Stimulated activated CD8-positive, alpha-beta memory T cell treated with anti-CD3 and anti-CD28 coated beads, Interleukin-4, amount 100 ng/mL, for 1 hour (primary cell): Measurements from ENCODE around the gene POLR2L.

Experiments used
- DNase-seq, 2 donors: peaks; one replicate each; pipeline ENCODE4 v3.0.0-alpha.2; 2020; ENCODE audit warnings: low read depth in 2 of 2, low spot score in 1 of 2

The POLR2L gene

DNA sequence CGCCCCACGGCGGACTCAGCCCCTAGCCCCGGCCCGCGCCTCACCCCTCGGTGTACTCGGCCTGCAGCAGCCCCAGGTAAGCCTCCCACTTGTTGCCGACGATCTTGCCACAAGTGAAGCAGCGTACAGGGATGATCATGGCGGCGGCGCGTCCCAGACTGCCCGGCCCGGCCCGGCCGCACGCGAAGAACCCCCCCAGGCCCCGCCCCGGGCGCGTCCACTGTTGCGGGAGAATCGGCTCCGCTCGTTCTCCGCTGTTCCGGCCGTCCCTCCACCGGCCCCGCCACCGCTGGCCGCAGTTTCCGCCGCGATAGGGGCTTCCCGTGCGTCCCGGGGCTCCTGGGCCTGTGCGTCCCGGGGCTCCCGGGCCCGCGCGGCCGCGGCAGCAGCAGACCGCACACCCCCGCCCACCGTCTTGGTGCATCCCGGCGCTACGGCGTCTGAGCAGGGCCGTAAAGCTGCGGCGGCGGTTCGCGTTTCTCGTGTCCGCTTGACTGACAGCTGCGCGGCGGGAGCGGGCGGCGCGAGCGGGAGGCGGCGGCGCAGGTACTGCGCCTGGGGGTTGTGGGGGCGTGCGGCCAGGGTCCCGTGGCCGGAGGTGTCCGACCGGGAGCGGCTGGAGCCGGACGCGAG lies at the start of gene POLR2L, which contains the start of gene TSPAN4:
Gene POLR2L, minus strand, starts transcription at position 160 of the 633 bp plus-strand sequence. Its CDS starts 21 bp downstream, at position 139.
Gene TSPAN4, plus strand, starts transcription at position 483 of the 633 bp plus-strand sequence. CDS start 7,453 bp downstream, outside the sequence.
- DNase-seq, result peak; percentile 72 to 79

DNA sequence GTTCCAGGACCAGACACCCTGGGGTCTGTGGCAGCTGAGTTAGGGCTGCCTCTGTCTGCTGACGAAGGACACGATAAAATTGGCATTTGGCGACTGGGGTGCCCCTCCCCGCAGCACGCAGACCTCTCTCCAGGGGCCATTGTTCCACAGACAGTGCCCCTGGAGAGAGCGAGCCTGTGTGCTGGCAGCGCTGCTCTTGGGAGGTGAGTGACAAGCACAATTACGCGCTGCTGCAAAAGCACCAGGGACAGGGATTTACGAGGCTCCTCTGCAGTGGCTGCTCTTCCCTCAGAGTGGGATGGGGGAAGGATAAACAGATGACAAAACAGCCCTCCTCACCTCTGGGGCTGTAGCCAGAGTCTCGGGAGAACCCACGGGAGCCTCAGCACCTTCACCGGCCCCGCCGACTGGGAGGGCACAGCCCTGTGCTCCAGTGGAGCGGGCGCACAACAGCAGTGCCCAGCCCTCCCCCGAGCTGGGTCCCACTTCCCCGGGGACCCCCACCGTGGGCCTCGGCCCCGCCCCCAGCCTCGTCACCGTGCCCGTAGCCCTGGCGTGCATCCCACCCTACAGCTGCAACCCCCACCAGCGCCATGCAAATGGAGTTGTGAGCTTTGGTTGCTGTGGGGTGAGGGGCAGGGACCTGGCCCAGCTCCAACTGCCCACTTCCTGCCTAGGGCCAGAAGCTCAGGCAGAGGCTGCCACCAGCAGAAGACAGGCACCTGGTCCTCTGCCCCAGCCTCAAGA lies 48.6 kb upstream of the POLR2L start:
- no peak for DNase-seq

DNA sequence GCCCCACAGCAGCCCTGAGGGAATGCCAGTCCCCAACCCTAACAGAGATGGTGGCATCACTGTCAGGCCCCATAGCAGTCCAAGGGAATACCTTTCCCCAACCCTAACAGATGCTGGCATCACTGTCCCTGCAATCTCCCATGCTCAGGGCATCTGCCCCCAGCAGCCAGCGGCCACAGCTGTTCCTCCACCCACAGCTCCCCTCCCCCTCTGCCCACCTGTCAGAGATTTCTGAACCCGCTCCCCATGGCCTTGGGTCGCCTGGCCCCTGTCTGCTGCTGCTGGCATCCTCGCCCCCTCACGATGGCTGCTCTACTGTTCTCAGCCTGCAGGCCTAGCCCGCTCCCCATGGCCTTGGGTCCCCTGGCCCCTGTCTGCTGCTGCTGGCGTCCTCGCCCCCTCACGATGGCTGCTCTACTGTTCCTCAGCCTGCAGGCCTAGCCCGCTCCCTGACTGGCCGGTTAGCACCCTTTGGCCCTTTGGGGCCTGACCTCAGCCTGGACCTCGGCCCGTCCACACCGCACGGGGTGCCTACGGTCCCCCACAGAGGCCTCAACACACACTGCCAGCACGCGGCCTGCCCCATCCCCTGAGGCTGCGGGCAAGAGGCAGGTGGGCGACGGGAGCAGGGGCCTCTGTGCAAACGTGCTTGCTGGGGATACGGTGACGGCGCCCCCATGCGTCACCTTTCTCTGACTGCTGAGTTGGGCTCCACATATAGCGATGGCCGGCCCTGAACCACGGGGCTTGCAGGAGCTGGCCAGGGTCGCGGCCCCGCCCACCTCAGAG lies 47.6 kb upstream of the POLR2L start:
- no peak for DNase-seq

DNA sequence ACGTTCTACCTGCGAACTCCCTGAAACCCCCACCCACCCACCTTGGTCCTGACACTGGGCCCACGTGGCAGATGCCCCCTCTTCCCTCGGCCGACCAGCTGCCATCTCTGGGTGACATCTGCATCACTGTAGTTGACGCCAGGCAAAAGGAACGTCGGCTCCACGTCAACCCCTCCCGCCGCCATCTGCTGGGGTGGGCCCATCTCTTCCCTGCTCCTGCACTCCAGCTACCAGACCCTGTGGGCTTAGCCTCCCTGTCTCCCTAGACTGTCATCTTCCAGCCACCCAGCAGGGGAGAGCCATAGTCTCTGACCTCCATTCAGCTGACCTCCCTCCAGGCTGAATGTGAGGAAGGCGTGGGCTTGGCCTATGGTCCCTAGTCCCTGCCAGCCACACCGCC lies 46.9 kb upstream of the POLR2L start:
- no peak for DNase-seq

DNA sequence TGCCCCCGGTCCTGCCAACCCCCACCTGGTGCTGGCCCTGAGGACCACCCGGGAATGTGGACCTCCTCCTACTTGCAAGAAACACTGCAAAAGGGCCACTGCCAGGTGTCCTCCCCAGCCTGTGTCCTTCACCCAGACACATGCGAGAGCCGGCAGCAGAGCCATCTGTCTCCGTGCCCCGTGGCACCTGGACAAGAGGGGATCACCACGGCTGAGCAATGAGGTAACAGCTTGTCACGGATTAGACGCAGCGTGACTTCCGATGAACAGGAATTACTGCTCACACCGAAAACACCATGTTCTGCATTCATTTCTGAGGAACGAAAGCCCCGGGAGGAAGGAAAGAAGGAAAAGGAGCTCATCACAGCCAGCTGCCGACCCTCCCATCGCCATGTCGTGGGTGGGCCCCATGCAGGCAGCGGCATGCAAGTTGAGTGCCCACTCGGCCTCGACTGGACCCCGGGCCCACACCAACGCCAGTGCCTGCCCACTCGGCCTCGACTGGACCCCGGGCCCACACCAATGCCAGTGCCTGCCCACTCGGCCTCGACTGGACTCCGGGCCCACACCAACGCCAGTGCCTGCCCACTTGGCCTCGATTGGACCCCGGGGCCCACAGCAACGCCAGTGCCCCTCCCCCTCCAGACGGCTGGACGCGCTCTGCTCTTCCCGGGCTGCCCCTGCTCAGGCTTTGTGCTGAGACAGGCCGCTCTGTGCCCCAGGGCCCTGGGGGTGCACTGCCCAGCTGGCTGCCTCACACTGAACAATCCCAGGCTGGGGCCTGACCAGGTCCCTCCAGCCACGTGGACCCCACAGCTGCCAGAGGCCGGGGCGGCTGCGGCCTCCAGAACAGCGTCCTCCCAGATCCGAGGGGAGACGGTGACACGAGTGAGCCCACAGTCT lies 46.2 kb upstream of the POLR2L start:
- DNase-seq, result no peak

DNA sequence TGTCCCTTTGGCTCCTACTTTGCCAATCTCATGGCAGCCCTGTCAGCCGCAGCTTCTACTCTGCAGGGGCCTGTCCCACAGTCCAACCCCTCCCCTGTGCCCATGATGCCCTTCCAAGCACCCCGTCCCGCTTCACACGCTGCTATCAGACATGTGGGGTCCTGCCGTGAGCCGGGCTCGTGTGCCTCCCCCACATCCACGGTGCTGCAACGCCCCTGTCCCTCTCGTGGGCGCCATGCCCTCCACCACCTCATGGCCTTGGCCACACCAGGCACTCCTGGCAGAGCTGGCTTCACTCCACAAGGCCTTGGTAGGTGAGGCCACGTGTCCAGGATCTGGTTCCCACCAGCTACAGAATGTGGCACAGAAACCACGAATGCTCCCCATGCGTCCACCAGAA lies 45.3 kb upstream of the POLR2L start:
- DNase-seq, result no peak

DNA sequence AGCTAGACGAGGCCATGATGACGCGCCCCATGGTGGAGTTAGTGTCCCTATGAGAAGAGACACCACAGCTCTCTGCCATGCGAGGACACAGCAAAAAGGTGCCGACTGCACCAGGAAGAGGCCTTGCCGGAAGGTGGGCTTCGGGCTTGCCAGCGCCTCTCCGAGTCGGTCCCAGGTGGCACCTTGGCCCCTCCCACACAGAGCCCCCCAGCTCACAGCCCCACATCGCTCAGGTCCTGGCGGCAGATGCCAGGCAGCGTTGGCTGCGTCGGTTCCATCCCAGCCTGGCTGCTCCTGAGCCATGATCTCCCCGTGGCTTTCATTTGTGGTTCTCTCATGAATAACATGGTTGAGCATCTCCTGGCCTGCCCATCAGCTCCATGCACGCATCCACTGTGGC lies 44.2 kb upstream of the POLR2L start:
- DNase-seq, result no peak

DNA sequence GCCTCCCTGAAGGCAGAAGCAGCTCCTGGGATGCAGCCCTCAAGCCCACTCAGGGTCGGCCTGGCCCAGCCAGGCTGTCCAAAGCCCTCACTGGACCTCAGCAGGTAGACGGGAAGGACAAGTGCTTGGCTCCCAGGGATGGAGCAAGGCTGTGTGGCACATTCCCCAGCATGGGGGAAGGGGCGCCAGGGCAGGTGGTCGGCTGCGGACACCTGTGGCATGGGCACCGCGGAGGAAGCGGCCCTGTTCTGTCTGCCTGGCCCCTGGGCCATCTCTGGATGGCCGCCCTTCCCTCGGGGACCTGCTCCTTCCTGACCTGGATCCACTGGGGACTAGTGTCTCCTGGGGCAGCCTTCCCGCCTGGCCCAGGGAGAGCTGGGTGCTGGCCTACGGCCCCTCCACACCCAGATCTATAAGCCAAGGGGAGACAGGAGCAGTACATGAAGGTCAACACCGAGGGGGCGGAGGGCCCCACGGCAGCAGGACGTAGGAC lies 42.3 kb upstream of the POLR2L start:
- no peak for DNase-seq

DNA sequence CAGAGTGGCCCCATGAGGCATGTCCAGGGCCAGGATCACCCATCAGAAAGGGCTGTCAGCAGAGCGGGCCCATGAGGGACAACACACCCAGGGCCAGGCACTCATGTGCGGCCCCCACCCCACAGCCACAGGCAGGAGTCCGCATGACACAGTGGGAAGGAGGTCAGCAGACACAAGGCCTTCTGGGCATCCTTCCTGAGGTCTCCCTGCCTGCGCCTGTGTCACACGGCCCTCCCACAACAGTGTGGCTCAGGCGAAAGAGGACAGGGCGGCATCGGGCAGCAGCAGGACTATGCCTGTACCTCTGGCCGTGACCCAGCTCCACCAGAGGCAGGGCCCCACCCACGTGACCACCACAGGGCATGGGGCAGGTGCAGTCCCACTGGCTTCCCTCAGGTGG lies 41.2 kb upstream of the POLR2L start:
- DNase-seq, result no peak

DNA sequence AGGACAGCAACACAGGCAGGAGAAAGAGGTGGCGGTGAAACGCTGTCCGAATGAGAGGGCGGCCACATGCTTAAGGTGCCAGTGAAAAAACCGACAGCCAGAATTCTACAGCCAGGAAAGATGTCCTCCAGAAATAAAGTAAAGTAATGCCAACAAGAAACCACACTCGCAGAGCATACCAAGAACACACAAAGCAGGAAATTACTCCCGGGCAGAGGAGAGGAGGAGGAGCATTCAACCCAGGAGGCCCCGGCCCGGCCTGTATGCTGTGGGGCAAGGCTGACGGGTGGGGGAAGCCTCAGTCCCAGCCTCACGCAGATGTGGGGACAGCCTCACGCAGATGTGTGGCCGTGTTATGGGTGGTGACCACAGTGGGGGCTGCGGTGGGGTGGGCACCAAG lies 40.3 kb upstream of the POLR2L start:
- DNase-seq, result no peak

DNA sequence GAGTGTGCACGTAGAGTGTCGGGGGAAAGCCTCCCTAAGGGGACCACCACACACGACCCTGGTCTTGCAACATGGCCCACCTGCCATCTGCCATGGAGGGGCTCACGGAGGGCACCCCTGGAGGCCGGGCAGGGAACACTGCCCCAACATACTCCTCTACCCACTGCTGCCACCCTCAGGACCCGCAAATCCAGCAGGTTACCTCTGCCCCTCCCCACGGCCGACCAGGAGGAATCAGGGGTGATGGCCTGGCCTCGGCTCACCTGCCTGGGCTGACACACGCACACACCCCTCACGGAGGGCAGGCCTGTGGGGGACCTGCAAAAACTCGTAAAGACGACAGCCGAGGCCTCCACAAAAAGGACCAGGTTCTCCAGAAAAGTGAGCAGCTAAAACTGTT lies 38.1 kb upstream of the POLR2L start:
- DNase-seq, result no peak

DNA sequence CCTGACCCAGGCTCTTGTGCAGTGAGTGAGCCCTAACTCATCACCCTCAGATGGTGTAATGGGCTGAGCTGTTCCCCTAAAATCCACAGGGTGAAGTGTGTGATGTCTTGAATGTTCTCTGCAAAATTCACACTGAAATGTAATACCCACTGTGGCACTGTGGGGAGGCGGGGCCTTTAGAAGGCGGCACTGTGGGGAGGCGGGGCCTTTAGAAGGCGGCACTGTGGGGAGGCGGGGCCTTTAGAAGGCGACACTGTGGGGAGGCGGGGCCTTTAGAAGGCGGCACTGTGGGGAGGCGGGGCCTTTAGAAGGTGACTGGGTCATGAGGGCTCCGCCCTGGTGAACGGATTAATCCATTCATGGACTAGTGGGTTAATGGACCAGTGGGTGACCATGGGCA lies 35.2 kb upstream of the POLR2L start:
- no peak for DNase-seq

DNA sequence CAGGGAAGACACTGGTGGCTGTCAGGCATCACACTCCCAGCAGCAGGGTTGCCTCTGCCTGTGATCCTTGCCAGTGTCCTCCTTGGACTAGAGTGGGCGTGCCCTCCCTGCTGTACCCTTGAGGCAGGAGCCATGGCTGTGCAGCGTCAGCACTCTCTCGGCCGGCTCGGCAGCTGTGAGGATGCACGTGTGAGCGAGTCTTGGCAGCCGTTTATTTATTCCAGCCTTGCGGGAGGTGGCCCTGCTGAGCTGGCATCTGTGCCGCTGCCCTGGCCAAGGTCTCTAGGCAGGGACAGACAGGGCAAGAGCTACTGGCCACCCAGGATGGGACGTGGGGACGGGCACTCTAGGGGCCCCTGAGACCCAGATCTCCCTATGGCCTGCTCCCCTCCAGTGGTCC lies 34.2 kb upstream of the POLR2L start:
- DNase-seq, result no peak

DNA sequence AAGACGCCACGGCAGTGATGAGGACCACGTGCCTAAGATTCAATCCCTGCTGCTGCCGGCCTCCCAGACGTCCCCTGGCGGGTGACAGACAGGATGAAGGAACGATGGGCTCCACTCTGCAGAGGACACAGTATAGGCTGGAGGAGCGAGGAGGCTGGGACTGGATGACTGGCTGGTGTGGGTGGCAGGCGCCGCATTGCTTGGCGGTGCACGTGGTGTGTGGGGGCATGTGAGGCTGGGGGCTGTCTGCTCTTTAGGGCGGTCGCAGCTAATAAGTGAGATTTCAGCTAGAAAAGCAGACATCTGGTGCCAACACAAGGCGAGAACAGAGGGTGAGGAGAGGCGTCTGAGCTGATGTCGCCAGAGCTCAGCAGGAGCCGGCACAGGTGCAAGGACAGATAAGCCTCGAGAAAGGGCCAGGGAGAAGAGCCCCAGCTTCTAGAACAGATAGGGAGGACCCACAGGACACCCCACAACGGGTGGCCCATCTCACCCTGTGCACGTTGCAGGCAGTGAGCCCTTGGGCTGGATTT lies 33.5 kb upstream of the POLR2L start:
- DNase-seq, result no peak

DNA sequence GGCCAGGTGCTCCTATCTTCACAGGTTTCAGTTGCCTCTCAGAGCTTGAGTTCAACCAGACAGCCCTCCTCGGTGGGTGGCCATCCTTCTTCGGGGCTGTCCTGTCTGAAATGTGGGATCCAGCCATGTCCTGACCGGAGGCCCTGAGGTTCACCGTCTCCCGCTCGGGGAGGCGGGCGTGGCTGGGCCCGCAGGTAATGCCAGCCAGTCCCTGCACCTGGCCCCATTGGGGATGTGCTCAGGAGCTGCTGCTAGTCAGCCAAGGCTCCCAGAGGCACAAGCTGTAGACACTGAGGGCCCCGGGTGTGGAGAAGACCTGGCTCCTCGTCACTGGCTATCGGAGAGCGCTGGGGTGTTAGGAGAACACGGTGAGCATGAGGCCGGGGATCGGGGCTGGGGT lies 32.9 kb upstream of the POLR2L start:
- no peak for DNase-seq

DNA sequence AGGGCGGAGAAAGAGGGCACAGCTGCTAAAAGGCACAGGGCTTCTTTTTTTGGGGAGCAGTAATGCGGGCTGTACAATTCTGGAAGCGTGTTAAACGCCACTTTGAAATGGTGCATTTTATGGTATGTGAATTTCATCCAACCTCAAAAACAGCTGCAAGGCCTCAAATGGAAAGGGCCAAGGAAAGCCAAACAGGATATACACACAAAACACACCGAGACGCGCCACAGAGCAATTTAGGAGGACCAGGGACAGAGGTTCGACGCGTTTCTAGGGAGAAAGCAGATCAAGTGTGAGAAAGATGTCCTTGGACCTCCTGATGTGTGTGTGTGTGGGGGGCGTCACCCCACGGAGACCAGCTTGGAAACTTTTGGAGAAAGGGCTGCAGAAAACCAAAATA lies 31.4 kb upstream of the POLR2L start:
- DNase-seq, result no peak

DNA sequence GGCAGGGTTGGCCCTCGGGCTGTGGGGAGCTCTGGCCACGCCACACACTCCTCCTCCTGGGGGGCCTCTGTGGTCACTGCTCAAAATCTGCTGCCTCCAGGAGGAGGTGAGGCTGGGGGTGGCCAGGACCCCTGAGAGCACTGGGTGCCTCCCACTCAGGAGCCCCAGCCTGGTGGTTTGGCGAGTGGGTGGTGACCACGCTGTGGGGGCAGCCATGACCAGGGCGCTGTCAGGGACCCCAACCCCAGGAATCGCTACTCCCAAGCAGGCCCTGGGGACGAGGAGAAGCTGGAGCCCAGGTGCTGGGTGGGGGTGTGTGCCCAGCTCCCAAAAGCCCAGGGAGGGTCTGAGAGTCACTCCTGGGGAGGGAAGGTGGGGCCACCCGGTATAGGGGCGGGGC lies 30.5 kb upstream of the POLR2L start:
- DNase-seq, result no peak

DNA sequence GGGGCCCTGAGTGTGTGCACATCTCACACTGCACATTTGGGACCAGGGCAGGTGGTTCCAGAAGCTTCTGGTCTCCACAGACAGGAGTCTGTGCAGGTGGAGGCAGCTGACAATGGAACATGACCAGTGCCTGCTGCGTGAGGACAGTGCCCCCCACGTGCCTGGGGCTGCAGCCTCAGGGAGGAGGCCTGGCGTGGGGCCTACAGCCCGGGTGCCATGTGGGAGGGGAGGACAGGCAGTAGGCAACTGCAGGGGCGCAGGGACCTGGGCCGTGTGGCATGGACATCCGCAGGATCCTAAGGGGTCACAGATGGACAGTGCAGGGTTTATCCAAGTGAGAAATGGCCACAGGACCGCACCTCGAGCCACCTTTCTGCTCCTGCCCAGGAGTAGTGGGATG lies 29.1 kb upstream of the POLR2L start:
- DNase-seq, result no peak

DNA sequence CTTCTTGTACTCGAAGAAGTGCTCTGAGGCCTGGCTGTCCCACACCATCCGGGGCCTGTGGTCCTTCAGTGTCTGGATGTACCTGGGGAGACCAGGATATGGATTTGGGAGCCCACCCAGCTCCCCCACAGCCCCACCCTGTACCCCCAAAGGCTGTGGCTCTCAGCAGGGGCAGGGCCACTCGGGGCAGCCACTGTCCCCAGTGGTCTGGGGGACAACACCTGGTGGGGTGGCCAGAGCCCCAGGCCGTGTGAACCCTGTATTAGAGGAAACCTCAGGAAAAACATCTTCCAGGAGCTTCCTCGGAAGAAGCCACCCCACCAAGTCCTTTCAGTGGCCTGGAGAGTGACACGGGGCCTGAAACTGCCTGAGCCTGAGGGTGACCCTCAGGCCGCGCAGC lies 28.1 kb upstream of the POLR2L start:
- no peak for DNase-seq

DNA sequence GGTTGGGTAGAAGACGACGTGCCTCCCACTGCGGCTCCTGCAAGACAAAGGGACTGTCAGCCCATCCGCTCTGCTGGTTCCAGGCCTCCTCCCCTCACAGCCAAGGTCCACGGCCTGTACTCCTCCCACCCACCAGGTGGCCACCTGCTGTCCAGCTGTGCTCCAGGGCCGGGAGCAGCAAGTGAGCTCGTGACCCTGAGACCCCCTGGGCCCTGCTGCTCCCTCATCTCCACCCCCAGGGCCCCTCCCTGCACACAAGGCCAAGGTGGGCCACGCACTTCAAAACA lies 27.7 kb upstream of the POLR2L start:
- DNase-seq, result no peak
